Neuronal stem cell (in vitro differentiated cells): Measurements from ENCODE around the gene CFAP58.
A peak's percentile ranks its signal among the peaks of the same experiment; 100 is the strongest.

Experiments used
- DNase-seq: peaks from one replicate; pipeline ENCODE4 v3.0.0-alpha.2; 2013; ENCODE audit warnings: low spot score
- H2AFZ ChIP-seq: one replicate; pipeline ENCODE4 v1.6.1; 2013; ENCODE audit warnings: mild to moderate bottlenecking, low read length, inconsistent platforms
- H2AK5ac ChIP-seq: 2 replicates; pipeline ENCODE4 v1.6.1; 2013; ENCODE audit warnings: low read depth, mild to moderate bottlenecking, inconsistent platforms, low read length, moderate library complexity, mixed read lengths
- H2BK120ac ChIP-seq: 2 replicates; pipeline ENCODE4 v1.6.1; 2013; ENCODE audit warnings: low read depth, mild to moderate bottlenecking, inconsistent platforms, low read length, moderate library complexity, mixed read lengths
- H2BK12ac ChIP-seq: one replicate; pipeline ENCODE4 v1.6.1; 2013; ENCODE audit warnings: low read length, inconsistent platforms
- H2BK15ac ChIP-seq: 2 replicates; pipeline ENCODE4 v1.6.1; 2013; ENCODE audit warnings: mild to moderate bottlenecking, low read length, inconsistent platforms, mixed read lengths
- H2BK5ac ChIP-seq: one replicate; pipeline ENCODE4 v1.6.1; 2013; ENCODE audit warnings: inconsistent platforms, mild to moderate bottlenecking, low read length, moderate library complexity
- H3K14ac ChIP-seq: one replicate; pipeline ENCODE4 v1.6.1; 2013; ENCODE audit warnings: low read length, inconsistent platforms
- H3K18ac ChIP-seq: 2 replicates; pipeline ENCODE4 v1.6.1; 2013; ENCODE audit warnings: low read length, inconsistent platforms
- H3K23ac ChIP-seq: 2 replicates; pipeline ENCODE4 v1.6.1; 2013; ENCODE audit warnings: low read depth, mild to moderate bottlenecking, mixed read lengths, low read length, inconsistent platforms; ENCODE audit not compliant: poor library complexity
- H3K27ac ChIP-seq: replicated peaks from 3 replicates; pipeline ENCODE4 v1.5.1; 2013; ENCODE audit warnings: low read length, inconsistent platforms
- H3K27me3 ChIP-seq, 3 experiments: 2 replicates each; pipeline ENCODE4 v1.6.1; 2013; ENCODE audit warnings: low read length in 3 of 3, mild to moderate bottlenecking in 2 of 3, inconsistent platforms in 1 of 3, low read depth in 1 of 3, mixed read lengths in 1 of 3, moderate library complexity in 1 of 3; ENCODE audit not compliant: control insufficient read depth in 3 of 3, insufficient read depth in 3 of 3
- H3K36me3 ChIP-seq, 2 donors: replicated peaks in 1 of 2; 2 replicates each; pipeline ENCODE4 v1.6.1; 2013; ENCODE audit warnings: low read length in 2 of 2; ENCODE audit not compliant: control insufficient read depth in 2 of 2, insufficient read depth in 2 of 2
- H3K4ac ChIP-seq: 2 replicates; pipeline ENCODE4 v1.6.1; 2013; ENCODE audit warnings: inconsistent platforms, mild to moderate bottlenecking, low read length, moderate library complexity
- H3K4me1 ChIP-seq, 2 donors: 1 replicate in 1 of 2; 2 replicates in 1 of 2; pipeline ENCODE4 v1.6.1; 2013; ENCODE audit warnings: low read length in 2 of 2, low read depth in 1 of 2; ENCODE audit not compliant: control insufficient read depth in 2 of 2, insufficient read depth in 1 of 2
- H3K4me2 ChIP-seq: one replicate; pipeline ENCODE4 v1.6.1; 2013; ENCODE audit warnings: mild to moderate bottlenecking, low read length, inconsistent platforms; ENCODE audit not compliant: insufficient read depth, poor library complexity, severe bottlenecking
- H3K4me3 ChIP-seq, 2 donors: 2 replicates each; pipeline ENCODE4 v1.5.1; 2013; ENCODE audit warnings: low read length in 2 of 2, mild to moderate bottlenecking in 2 of 2, inconsistent platforms in 1 of 2, moderate library complexity in 1 of 2
- H3K79me1 ChIP-seq: one replicate; pipeline ENCODE4 v1.6.1; 2013; ENCODE audit warnings: low read depth, mild to moderate bottlenecking, inconsistent platforms, low read length, moderate library complexity
- H3K9ac ChIP-seq: one replicate; pipeline ENCODE4 v1.6.1; 2013; ENCODE audit warnings: mild to moderate bottlenecking, low read depth, low read length, inconsistent platforms; ENCODE audit not compliant: poor library complexity
- H3K9me3 ChIP-seq, 2 donors: replicated peaks in 1 of 2; 2 replicates each; pipeline versions ENCODE3 to v1.6.1; 2013; ENCODE audit warnings: low read length in 2 of 2, mild to moderate bottlenecking in 2 of 2, inconsistent platforms in 1 of 2, low read depth in 1 of 2, mixed read lengths in 1 of 2, moderate library complexity in 1 of 2; ENCODE audit not compliant: control insufficient read depth in 2 of 2, insufficient read depth in 1 of 2
- H4K8ac ChIP-seq: one replicate; pipeline ENCODE4 v1.6.1; 2013; ENCODE audit warnings: low read depth, mild to moderate bottlenecking, inconsistent platforms, low read length, moderate library complexity
- H4K91ac ChIP-seq: one replicate; pipeline ENCODE4 v1.6.1; 2013; ENCODE audit warnings: low read length, low read depth, mild to moderate bottlenecking, inconsistent platforms; ENCODE audit not compliant: poor library complexity
- WGBS, 2 donors: extraction: QIAGEN DNeasy Blood & Tissue Kit; methylation state at CpG; one replicate each; pipeline ENCODE4 v1.1.7; 2013; ENCODE audit warnings: missing lambda C conversion rate in 2 of 2, mixed read lengths in 1 of 2; ENCODE audit not compliant: insufficient read length in 2 of 2, insufficient replicate concordance in 1 of 2; ENCODE audit errors: extremely low coverage in 2 of 2; 5-methylcytosine and 5-hydroxymethylcytosine counted together

Gene CFAP58

DNA sequence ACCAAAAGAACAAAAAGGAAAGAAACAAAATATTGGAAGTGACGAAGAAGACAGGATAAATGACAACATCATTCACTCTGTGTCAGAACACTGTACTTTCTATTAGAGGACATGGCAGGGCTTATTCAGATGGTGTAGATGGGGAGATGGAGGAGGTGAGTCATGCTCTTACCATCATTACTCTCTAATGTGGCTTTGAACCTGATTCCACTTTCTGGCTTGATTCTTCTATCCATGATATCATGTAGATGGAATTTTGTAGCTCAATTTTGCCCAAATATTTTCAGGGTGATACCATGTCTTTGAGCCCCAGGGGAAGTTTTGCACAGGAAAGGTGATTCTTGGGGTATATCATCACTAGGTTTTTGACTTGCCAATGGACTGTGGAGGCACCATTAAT, 91.7 kb downstream of the CFAP58 start:
- Histone ChIP-seq H3K9me3 (no peaks in the 10 kb centered on the region), H2AK5ac (no peak overlapping the region), H3K9ac (no peak overlapping the region), H3K4ac (no peak overlapping the region), H4K8ac (no peak overlapping the region), H3K4me3 (no peak overlapping the region), H3K4me1 (peaks cover 0 to 6% of the 10 kb centered on the region in 2 donors), H3K27ac (no peak overlapping the region), H2BK120ac (no peak overlapping the region), H4K91ac (no peak overlapping the region), H3K79me1 (no peaks in the 10 kb centered on the region), H3K18ac (no peak overlapping the region), H3K36me3 (no peaks in the 10 kb centered on the region), H2BK15ac (no peak overlapping the region), H3K4me2 (no peak overlapping the region), H2BK5ac (no peak overlapping the region), H3K14ac (no peak overlapping the region), H2AFZ (no peak overlapping the region), H3K27me3 (no peaks in the 10 kb centered on the region), H3K23ac (no peak overlapping the region), H2BK12ac (no peak overlapping the region)
- no peak for DNase-seq
- no CpG with 5 or more reads among the region's 1 CpG for WGBS, 2 donors

DNA sequence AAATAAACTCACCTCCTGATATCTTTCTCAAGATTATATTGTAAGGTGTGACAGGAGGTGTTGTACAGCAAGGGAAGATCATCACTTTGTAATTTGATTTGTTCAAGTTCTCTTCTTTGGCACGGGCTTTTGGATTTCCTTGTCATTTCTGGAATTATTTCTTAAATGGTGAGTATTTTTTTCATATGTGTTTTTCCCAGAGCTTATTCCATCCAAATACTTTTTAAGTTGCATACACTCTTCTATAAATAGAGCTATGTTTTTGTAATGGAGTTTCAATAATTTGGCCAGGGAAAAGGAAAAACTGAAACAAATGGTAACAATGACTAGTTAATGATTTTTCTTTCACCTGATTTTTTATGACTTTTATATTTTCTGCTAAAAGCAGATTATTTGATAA, 92.5 kb downstream of the CFAP58 start:
- Histone ChIP-seq H2BK120ac (no peak overlapping the region), H3K9ac (no peak overlapping the region), H4K91ac (no peak overlapping the region), H2BK12ac (no peak overlapping the region), H2BK15ac (no peak overlapping the region), H2AFZ (no peak overlapping the region), H3K18ac (no peak overlapping the region), H4K8ac (no peak overlapping the region), H3K9me3 (no peaks in the 10 kb centered on the region), H3K4me2 (no peak overlapping the region), H3K4me1 (peaks cover 0 to 6% of the 10 kb centered on the region in 2 donors), H3K79me1 (no peaks in the 10 kb centered on the region), H3K14ac (no peak overlapping the region), H3K27ac (no peak overlapping the region), H2AK5ac (no peak overlapping the region), H3K4me3 (no peak overlapping the region), H3K4ac (no peak overlapping the region), H3K36me3 (no peaks in the 10 kb centered on the region), H3K23ac (no peak overlapping the region), H2BK5ac (no peak overlapping the region), H3K27me3 (no peaks in the 10 kb centered on the region)
- no CpG with 5 or more reads among the region's 1 CpG for WGBS, 2 donors
- no peak for DNase-seq

DNA sequence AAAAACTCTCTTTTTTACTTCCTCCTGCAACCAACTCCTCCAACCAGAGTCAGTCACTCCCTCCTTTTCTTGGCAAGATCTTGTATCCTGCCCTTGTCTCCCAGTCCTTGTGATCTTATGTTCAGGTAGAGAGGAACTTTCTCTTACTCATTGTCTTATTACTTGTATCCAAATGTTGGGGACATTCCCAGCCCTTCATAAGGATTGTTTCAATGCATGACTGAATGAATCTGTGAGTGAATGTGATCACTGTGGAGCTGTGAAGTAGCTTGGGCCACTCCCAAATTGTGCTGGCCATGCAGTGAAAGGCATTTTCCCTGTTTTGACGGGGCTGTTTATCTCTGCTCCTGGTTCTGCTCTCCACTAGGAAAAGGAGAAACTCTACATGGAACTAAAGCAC, 93.7 kb downstream of the CFAP58 start:
- Histone ChIP-seq H3K27ac (no peak overlapping the region), H2AFZ (no peak overlapping the region), H2BK5ac (no peak overlapping the region), H2BK12ac (no peak overlapping the region), H3K79me1 (no peaks in the 10 kb centered on the region), H3K36me3 (no peaks in the 10 kb centered on the region), H4K91ac (no peak overlapping the region), H2BK120ac (no peak overlapping the region), H2AK5ac (no peak overlapping the region), H3K4me1 (peaks cover 0 to 6% of the 10 kb centered on the region in 2 donors), H3K9me3 (no peaks in the 10 kb centered on the region), H3K4me3 (no peak overlapping the region), H3K18ac (no peak overlapping the region), H3K14ac (no peak overlapping the region), H3K27me3 (no peaks in the 10 kb centered on the region), H3K23ac (no peak overlapping the region), H3K9ac (no peak overlapping the region), H2BK15ac (no peak overlapping the region), H3K4ac (no peak overlapping the region), H4K8ac (no peak overlapping the region), H3K4me2 (no peak overlapping the region)
- WGBS, 2 donors: no CpG with 5 or more reads among the region's 1 CpG
- no peak for DNase-seq

DNA sequence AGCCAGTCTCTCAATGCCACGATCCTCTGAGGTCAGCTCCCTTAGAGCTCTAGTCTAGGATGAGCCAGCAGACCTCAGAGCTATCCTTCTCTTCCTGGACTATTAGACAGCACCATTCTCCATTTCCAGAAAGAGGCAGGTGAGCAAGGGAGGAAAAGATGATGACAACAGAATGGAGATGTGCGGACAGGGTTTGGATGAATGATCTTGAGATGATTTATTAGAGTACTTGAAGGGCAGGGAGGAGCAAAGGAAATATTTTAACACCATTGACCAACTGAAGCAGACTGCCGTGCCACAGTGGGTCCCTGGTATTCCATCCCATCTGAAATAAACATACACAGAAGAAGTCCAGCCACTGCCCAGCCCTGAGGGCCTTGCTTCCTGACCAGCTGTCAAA, 94.3 kb downstream of the CFAP58 start:
- H3K27me3 ChIP-seq: no peaks in the 10 kb centered on the region
- H3K27ac ChIP-seq: no peak overlapping the region
- H2AK5ac ChIP-seq: no peak overlapping the region
- H3K9me3 ChIP-seq: no peaks in the 10 kb centered on the region
- H3K4ac ChIP-seq: no peak overlapping the region
- no peak overlapping the region for H3K9ac ChIP-seq
- H2BK120ac ChIP-seq: no peak overlapping the region
- H3K14ac ChIP-seq: no peak overlapping the region
- no peak overlapping the region for H2BK12ac ChIP-seq
- H3K79me1 ChIP-seq: no peaks in the 10 kb centered on the region
- H3K4me3 ChIP-seq: no peak overlapping the region
- peak overlapping the region; percentile 23 for H3K18ac ChIP-seq
- H4K91ac ChIP-seq: no peak overlapping the region
- H3K23ac ChIP-seq: no peak overlapping the region
- H3K36me3 ChIP-seq: no peaks in the 10 kb centered on the region
- no peak overlapping the region for H2BK5ac ChIP-seq
- no peak overlapping the region for H4K8ac ChIP-seq
- DNase-seq: no peak
- H3K4me2 ChIP-seq: no peak overlapping the region
- H2AFZ ChIP-seq: no peak overlapping the region
- WGBS, 2 donors: no CpG with 5 or more reads among the region's 3 CpGs
- no peak overlapping the region for H2BK15ac ChIP-seq
- peaks cover 0 to 6% of the 10 kb centered on the region in 2 donors for H3K4me1 ChIP-seq
